ENCODE data around the gene COL7A1.

Gene COL7A1

GRCh38 chr3:48609088-48610005 lies 14.2 kb upstream of the COL7A1 start, which contains the start of gene UQCRC1:
Gene UQCRC1 (minus strand): TSS chr3:48609646. CDS start chr3:48609620, 26 bp downstream.
- ATAC-seq (ENCODE audit: low read depth) (peak; percentile 96), DNase-seq (ENCODE audit: low spot score) (peak; percentile 88)
- Histone ChIP-seq H3K9me3 (ENCODE audit: severe bottlenecking) (no peaks in the 10 kb centered on the region), H3K4me3 (ENCODE audit: severe bottlenecking) (peak within 1 kb of the TSS; percentile 72), H3K27ac (ENCODE audit: poor library complexity, severe bottlenecking) (peak within 1 kb of the TSS; percentile 73), H3K4me1 (ENCODE audit: insufficient read depth, poor library complexity, severe bottlenecking) (peaks cover 20% of the 10 kb centered on the region), H3K36me3 (ENCODE audit: low read depth) (peaks cover 46% of the 10 kb centered on the region), H3K27me3 (ENCODE audit: insufficient read depth, poor library complexity, severe bottlenecking) (no peaks in the 10 kb centered on the region)
- TF ChIP-seq CTCF (IDR thresholded peaks at IDR 0.05; ENCODE audit: poor library complexity, severe bottlenecking), result peak; percentile 83

GRCh38 chr3:48607519-48607918 lies 12.4 kb upstream of the COL7A1 start:
- Histone ChIP-seq H3K27me3 (ENCODE audit: insufficient read depth, poor library complexity, severe bottlenecking) (no peaks in the 10 kb centered on the region), H3K36me3 (ENCODE audit: low read depth) (peaks cover 64% of the 10 kb centered on the region), H3K27ac (ENCODE audit: poor library complexity, severe bottlenecking) (peak overlapping the region; percentile 73), H3K4me1 (ENCODE audit: insufficient read depth, poor library complexity, severe bottlenecking) (peaks cover 11% of the 10 kb centered on the region), H3K4me3 (ENCODE audit: severe bottlenecking) (no peak overlapping the region), H3K9me3 (ENCODE audit: severe bottlenecking) (no peaks in the 10 kb centered on the region)
- DNase-seq (ENCODE audit: low spot score) (no peak), ATAC-seq (ENCODE audit: low read depth) (no peak)
- no peak for TF ChIP-seq CTCF (IDR thresholded peaks at IDR 0.05; ENCODE audit: poor library complexity, severe bottlenecking)

GRCh38 chr3:48601622-48601994 lies 6.5 kb upstream of the COL7A1 start:
- no peak for ATAC-seq (ENCODE audit: low read depth)
- H3K36me3 ChIP-seq (ENCODE audit: low read depth), result peaks cover 77% of the 10 kb centered on the region
- no peak for DNase-seq (ENCODE audit: low spot score)
- H3K27me3 ChIP-seq (ENCODE audit: insufficient read depth, poor library complexity, severe bottlenecking), result no peaks in the 10 kb centered on the region
- no peak for TF ChIP-seq CTCF (IDR thresholded peaks at IDR 0.05; ENCODE audit: poor library complexity, severe bottlenecking)
- H3K27ac ChIP-seq (ENCODE audit: poor library complexity, severe bottlenecking), result peak overlapping the region; percentile 98
- H3K9me3 ChIP-seq (ENCODE audit: severe bottlenecking), result no peaks in the 10 kb centered on the region
- H3K4me3 ChIP-seq (ENCODE audit: severe bottlenecking), result no peak overlapping the region
- H3K4me1 ChIP-seq (ENCODE audit: insufficient read depth, poor library complexity, severe bottlenecking), result peaks cover 37% of the 10 kb centered on the region

- H3K27me3 ChIP-seq (ENCODE audit: insufficient read depth, poor library complexity, severe bottlenecking), result no peaks in the 10 kb centered on the region
Observed at GRCh38 chr3:48600711-48601621, 5.8 kb upstream of the COL7A1 start.

More at GRCh38 chr3:48600711-48601621, 5.8 kb upstream of the COL7A1 start:
- H3K27ac ChIP-seq (ENCODE audit: poor library complexity, severe bottlenecking), result peak overlapping the region; percentile 98
- peaks cover 44% of the 10 kb centered on the region for H3K4me1 ChIP-seq (ENCODE audit: insufficient read depth, poor library complexity, severe bottlenecking)
- peak; percentile 52 for DNase-seq (ENCODE audit: low spot score)
- no peak overlapping the region for H3K4me3 ChIP-seq (ENCODE audit: severe bottlenecking)
- no peaks in the 10 kb centered on the region for H3K9me3 ChIP-seq (ENCODE audit: severe bottlenecking)
- no peak for TF ChIP-seq CTCF (IDR thresholded peaks at IDR 0.05; ENCODE audit: poor library complexity, severe bottlenecking)
- no peak for ATAC-seq (ENCODE audit: low read depth)
- peaks cover 70% of the 10 kb centered on the region for H3K36me3 ChIP-seq (ENCODE audit: low read depth)
